ENCODE data around the gene EIF6.

Gene EIF6

GRCh38 chr20:35281506-35282101 is 3.0 kb downstream of the EIF6 start:
- no peak for DNase-seq (ENCODE audit: insufficient read length, low spot score)
- no peak for FAIRE-seq

- no peak for DNase-seq (ENCODE audit: insufficient read length, low spot score)
- FAIRE-seq, result no peak
Observed at GRCh38 chr20:35280523-35280922, 4.0 kb downstream of the EIF6 start.

DNA sequence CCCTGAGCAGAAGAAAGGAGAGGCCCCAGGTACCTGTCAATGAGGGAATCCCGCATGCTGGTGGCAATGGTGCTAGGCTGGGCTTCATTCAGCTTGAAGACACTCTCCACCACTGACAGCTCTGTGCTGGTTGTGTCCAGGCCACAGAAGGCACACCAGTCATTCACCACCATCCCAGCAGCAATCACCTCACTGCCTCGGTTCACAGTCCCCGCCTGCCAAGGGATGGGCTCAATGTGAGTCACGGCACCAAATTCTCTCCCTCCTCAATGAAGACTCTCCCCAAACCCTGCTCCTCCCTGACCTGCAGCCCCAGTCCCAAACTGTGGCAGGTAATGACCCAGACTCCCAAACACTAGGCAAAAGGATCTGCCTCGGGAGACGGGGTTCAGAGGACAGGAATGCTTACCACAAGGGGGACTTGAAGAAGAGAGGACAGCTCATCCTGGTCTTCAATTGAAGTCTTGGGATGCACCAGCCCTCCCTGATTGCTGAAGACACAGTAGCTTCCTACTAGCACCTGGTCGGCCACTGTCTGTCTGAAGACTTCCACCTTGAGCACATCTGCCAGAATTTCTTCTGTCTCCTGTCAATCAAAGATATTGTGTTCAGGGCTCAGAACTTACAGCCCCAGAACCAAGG is 4.9 kb downstream of the EIF6 start:
- no peak for DNase-seq (ENCODE audit: insufficient read length, low spot score)
- no peak for FAIRE-seq

- FAIRE-seq (no peak), DNase-seq (ENCODE audit: insufficient read length, low spot score) (no peak)
Observed at GRCh38 chr20:35279040-35279439, 5.5 kb downstream of the EIF6 start.

- peak; percentile 86 for FAIRE-seq
- DNase-seq (ENCODE audit: insufficient read length, low spot score), result peak; percentile 92
Observed at GRCh38 chr20:35277531-35278395, 6.8 kb downstream of the EIF6 start, which contains the start of gene MMP24OS. MMP24OS (minus strand) TSS chr20:35278122; CDS start chr20:35277929, 193 bp downstream.

DNA sequence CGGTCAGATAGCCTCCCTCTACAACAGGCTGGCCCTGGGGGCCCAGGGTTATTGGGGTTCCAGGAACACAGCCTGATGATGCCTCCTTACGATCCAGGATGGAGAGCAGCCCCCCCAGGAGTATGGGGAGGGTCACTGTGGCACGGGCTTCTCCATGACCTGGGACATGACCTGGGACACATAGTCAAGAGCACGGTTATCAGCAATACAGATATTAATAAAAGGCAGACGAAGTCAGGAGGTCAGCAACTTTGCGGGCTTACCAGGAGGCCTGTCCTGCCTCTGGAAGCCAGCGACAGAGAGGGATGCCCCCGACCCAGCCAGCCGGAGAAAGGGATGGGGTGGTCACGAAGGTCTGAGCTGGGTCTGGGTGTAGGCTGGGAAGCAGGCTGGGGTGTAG is 7.4 kb downstream of the EIF6 start:
- DNase-seq (ENCODE audit: insufficient read length, low spot score), result no peak
- no peak for FAIRE-seq

GRCh38 chr20:35276408-35276807 is 8.2 kb downstream of the EIF6 start:
- DNase-seq (ENCODE audit: insufficient read length, low spot score) (no peak), FAIRE-seq (no peak)

DNA sequence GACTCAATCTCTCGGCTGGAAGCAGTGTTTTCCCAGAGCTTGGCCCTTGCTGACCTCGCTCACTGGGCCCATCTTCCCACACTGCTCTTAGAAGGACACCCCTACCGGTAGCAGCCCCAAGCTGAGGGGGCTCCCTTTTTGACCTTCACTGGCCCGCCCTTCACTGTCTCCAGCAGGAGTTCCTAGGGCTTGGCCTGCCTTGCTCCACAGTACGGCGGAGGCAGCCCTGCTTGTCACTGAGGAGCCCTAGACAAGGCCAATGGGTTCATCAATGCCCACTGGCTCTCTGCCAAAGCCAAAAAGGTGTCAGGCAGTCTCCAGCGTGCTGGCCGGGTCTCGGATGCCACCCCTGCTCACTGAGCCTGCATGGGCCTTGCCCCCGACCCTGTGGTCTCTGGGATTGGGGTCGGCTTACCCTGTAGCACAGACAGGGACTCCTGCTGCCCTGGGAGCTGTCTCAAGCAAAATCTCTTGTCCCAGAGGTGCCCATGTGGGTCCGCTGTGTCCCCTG is 8.8 kb downstream of the EIF6 start:
- FAIRE-seq (no peak), DNase-seq (ENCODE audit: insufficient read length, low spot score) (no peak)

GRCh38 chr20:35274172-35275092 is 10.1 kb downstream of the EIF6 start:
- no peak for DNase-seq (ENCODE audit: insufficient read length, low spot score)
- no peak for FAIRE-seq

DNA sequence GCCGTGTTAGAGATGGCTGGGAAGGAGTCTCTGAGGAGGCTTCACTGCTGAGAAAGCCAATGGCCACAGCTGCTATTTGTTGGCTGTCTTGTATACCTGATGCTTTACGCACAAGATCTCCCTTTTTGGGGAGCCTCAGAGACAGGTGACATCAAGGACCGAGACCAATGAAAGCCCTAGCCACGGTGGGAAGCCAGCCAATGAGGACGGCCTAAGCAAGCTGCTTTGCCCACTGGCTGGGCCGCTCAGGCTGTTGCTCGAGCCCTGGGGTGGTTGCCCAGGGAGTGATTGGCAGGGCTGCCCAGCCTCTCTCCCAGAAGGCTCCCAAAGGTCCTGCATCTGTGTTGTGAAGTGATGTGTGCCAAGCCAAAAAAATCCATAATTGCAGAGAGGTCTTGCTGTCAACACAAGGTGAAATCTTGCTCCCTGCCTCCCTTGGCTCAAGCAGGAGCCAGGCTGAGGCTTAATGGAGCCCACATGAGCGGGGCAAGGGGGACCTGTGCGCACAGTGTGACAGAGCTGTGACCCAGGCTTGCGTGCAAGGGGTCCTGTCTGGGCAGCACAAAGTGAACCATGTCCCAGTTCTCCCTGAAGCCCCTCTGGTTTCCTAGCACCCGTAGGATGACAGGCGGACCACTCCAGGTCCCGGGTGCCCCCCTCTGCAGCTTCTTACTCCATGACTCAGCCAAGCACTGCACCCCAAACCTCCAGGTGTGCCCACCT is 11.0 kb downstream of the EIF6 start:
- FAIRE-seq, result no peak

DNA sequence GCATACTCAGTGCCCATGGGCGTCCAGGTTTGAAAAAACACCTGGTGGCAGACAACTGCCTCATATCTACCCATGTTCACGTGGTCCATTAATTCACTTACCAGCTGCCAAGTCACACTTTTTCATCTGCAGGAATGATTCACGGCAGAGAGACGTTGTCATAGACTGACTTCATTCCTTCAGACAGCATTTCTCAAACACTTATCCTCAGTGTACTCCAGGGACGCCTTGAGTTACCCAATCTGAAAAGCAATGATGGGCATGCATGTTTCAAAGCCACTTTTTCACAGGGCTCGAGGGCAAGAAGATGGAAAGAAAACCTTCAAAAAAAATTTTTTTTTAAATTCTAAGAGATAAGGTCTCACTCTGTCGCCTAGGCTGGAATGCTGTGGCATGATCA is 12.7 kb downstream of the EIF6 start:
- FAIRE-seq, result no peak
- DNase-seq (ENCODE audit: insufficient read length, low spot score), result no peak

More for the DNA sequence above, 11.0 kb downstream of the EIF6 start:
- no peak for DNase-seq (ENCODE audit: insufficient read length, low spot score)

DNA sequence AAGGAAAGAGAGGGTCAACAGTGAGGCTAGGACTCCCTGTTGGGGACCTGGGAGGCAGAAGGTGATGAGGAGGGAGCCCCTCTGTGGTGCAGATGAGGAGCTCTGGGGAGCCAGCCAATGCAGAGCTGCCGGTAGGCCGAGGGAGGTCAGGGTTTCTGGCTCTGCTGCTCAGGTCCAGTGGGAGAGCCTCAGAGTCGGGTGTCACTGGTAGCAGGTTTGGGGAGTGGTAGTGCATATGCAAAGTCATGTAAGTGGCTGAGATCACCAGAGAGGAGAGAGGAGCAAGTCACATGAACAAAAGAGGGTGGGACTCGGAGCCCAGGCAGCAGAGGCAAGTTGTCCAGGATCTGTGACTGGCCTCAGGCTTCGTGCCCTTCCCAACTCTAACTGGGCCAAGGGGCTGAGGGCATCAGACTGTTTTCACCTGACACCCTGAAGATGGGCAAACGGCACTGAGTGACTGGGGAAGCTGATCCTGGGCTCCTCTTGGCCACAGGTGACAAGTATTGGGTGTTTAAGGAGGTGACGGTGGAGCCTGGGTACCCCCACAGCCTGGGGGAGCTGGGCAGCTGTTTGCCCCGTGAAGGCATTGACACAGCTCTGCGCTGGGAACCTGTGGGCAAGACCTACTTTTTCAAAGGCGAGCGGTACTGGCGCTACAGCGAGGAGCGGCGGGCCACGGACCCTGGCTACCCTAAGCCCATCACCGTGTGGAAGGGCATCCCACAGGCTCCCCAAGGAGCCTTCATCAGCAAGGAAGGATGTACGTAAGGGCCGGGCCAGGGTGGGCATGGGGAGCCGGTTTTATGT is 13.3 kb downstream of the EIF6 start:
- DNase-seq (ENCODE audit: insufficient read length, low spot score), result no peak
- no peak for FAIRE-seq

DNA sequence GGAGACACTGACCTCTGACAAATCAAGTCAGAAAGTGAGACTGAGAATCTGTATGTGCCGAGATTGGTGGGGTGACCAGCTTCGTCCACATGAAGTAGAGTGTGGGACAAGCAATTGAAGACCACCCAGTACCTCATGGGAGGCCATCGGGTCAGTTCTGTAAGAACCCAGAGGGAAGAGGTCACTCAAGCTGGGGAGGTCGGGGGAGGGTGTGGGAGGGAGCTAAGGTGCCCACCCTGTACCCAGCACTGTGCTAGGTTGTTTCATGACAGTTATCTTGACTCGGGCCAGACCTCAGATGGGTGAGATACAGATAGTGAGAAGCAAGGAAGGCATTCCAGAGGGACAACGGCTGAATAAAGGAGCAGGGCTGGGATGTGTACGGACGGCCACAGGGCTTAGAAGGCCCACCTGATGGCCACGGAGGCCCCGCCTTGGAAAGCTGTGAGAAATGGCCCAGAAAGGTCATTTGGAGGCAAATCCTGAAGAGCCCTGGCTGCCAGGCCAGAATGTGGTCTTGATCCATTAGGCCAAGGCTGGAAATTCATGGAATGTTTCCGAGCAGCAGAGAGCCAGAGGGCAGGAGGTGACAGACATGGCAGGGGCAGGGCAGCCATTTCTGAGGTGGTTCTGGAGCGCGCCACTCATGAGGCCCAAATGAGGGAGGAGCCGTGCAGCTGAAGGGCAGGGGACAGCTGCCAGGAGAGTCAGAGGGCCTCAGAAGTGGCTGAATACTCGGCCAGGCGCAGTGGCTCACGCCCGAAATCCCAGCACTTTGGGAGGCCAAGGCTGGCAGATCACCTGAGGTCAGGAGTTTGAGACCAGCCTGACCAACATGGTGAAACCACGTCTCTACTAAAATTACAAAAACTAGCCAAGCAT is 14.3 kb downstream of the EIF6 start:
- DNase-seq (ENCODE audit: insufficient read length, low spot score) (no peak), FAIRE-seq (no peak)

DNA sequence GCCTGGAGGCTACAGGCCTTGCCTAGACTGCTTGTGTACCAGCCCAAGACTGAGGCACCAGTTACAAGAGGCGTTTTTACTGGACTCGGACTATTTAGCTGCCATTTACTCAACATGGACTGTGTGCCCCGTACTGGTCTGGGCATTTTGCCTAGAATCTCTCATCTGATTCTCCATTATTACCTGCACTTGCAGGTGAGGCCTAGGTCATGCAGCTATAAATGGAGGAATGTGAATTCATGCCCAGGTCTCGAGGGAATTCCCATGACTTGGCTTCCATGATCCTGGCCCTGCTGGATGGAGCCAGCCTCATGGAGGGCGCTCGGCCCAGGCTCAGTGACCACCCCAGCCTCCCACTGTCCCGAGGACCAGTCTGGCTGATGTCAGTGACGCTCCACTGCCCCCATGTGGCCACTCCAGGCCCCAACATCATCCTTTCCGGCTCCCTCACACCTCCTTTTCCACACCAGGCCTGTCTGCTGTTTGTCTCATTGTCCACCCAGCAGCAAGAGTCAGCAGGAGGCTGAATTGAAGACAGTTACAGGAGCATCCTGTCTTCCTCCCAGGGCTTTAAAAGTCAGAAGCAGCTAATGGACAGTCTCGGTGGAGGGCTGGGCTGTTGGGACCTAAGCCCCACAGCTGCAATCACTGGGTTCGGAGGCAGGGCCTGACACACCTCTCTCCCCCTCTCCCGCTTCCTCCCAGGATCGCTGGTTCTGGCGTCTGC is 15.4 kb downstream of the EIF6 start:
- DNase-seq (ENCODE audit: insufficient read length, low spot score), result peak; percentile 68
- peak; percentile 11 for FAIRE-seq

GRCh38 chr20:35267092-35267491 is 17.5 kb downstream of the EIF6 start:
- no peak for FAIRE-seq
- no peak for DNase-seq (ENCODE audit: insufficient read length, low spot score)

DNA sequence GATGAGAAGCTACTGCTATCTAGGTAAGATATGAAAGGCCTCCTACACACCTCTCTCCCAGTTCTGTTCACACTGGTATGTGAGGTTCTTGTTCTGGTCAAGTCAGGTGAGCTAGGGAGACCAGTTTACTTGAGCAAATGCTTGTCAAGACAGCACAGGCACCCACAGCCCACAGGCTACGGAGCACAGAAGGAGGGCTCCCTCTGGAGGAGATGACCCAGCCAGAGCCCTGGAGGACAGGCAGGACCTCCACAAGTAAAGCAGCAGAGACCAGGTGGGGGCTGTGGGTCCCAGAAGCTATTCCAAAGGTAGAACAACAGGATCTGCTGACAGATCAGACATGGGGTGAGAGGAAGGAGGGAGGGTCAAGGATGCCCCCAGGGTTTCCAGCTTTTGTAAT is 19.8 kb downstream of the EIF6 start:
- no peak for DNase-seq (ENCODE audit: insufficient read length, low spot score)
- FAIRE-seq, result no peak

Measured in GM19239 (cell line).